Progenitor cell of endocrine pancreas (in vitro differentiated cells): ENCODE data around the gene GDF9. TPM values are rescaled to one million over a fixed set of nuclear protein-coding genes. Genes with fewer than 3 reads are reported as not detected.

Experiments used
- DNase-seq: peaks from one replicate; pipeline ENCODE4 v3.0.0; 2021; ENCODE audit warnings: low spot score; ENCODE audit not compliant: unreplicated experiment
- H3K27ac Mint-ChIP-seq: 2 replicates; pipeline ENCODE4 v1.8.0; 2021; ENCODE audit warnings: mild to moderate bottlenecking, moderate library complexity, mixed read lengths
- H3K27me3 Mint-ChIP-seq: 2 replicates; pipeline ENCODE4 v1.8.0; 2021; ENCODE audit warnings: mixed read lengths
- H3K36me3 Mint-ChIP-seq: 2 replicates; pipeline ENCODE4 v1.8.0; 2022; ENCODE audit warnings: mixed read lengths; ENCODE audit not compliant: insufficient read depth
- H3K4me1 Mint-ChIP-seq: 2 replicates; pipeline ENCODE4 v1.8.0; 2021; ENCODE audit warnings: low read depth, mixed read lengths
- H3K4me3 Mint-ChIP-seq: 2 replicates; pipeline ENCODE4 v1.8.0; 2021; ENCODE audit warnings: low read depth, mild to moderate bottlenecking, moderate library complexity, mixed read lengths
- H3K9me3 Mint-ChIP-seq: 2 replicates; pipeline ENCODE4 v1.8.0; 2021; ENCODE audit warnings: low read depth, mixed read lengths
- total RNA-seq: library from RNA; stranded (reverse); gene quantifications from 2 replicates; pipeline ENCODE4 v1.2.1, GENCODE V29; 2021
- TF ChIP-seq, protein P1 (sequence below): fragments of 200-600 bp; sonication (generic); IDR thresholded peaks from one replicate; pipeline ENCODE4 v1.5.0; 2021; ENCODE audit warnings: antibody characterized with exemption, mild to moderate bottlenecking; ENCODE audit not compliant: unreplicated experiment

GDF9 gene
- total RNA-seq, 1 donor from 2014 or later = 0.55 TPM

- no peak for DNase-seq
- no peaks in the 10 kb centered on the region for H3K9me3 Mint-ChIP-seq
- H3K27me3 Mint-ChIP-seq = peaks cover 42% of the 10 kb centered on the region
- H3K36me3 Mint-ChIP-seq = no peaks in the 10 kb centered on the region
- TF ChIP-seq, protein P1, sequence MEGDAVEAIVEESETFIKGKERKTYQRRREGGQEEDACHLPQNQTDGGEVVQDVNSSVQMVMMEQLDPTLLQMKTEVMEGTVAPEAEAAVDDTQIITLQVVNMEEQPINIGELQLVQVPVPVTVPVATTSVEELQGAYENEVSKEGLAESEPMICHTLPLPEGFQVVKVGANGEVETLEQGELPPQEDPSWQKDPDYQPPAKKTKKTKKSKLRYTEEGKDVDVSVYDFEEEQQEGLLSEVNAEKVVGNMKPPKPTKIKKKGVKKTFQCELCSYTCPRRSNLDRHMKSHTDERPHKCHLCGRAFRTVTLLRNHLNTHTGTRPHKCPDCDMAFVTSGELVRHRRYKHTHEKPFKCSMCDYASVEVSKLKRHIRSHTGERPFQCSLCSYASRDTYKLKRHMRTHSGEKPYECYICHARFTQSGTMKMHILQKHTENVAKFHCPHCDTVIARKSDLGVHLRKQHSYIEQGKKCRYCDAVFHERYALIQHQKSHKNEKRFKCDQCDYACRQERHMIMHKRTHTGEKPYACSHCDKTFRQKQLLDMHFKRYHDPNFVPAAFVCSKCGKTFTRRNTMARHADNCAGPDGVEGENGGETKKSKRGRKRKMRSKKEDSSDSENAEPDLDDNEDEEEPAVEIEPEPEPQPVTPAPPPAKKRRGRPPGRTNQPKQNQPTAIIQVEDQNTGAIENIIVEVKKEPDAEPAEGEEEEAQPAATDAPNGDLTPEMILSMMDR = no peak
- peak overlapping the region; percentile 95 for H3K27ac Mint-ChIP-seq
- H3K4me3 Mint-ChIP-seq = peak overlapping the region; percentile 78
- H3K4me1 Mint-ChIP-seq = peaks cover 7% of the 10 kb centered on the region
These were observed 35.0 kb downstream of the GDF9 start for GRCh38 chr5:132831095-132831860.

GRCh38 chr5:132830436-132831094 is 35.7 kb downstream of the GDF9 start, which contains the start of gene SHROOM1:
SHROOM1 (minus strand) TSS chr5:132830647; CDS start chr5:132826140, 4,507 bp downstream.
- DNase-seq = peak; percentile 54
- H3K4me1 Mint-ChIP-seq = peaks cover 7% of the 10 kb centered on the region
- H3K9me3 Mint-ChIP-seq = no peaks in the 10 kb centered on the region
- TF ChIP-seq, protein P1 = no peak
- H3K4me3 Mint-ChIP-seq = peak within 1 kb of the TSS; percentile 85
- H3K27me3 Mint-ChIP-seq = peaks cover 45% of the 10 kb centered on the region
- peak within 1 kb of the TSS; percentile 95 for H3K27ac Mint-ChIP-seq
- no peaks in the 10 kb centered on the region for H3K36me3 Mint-ChIP-seq

DNA sequence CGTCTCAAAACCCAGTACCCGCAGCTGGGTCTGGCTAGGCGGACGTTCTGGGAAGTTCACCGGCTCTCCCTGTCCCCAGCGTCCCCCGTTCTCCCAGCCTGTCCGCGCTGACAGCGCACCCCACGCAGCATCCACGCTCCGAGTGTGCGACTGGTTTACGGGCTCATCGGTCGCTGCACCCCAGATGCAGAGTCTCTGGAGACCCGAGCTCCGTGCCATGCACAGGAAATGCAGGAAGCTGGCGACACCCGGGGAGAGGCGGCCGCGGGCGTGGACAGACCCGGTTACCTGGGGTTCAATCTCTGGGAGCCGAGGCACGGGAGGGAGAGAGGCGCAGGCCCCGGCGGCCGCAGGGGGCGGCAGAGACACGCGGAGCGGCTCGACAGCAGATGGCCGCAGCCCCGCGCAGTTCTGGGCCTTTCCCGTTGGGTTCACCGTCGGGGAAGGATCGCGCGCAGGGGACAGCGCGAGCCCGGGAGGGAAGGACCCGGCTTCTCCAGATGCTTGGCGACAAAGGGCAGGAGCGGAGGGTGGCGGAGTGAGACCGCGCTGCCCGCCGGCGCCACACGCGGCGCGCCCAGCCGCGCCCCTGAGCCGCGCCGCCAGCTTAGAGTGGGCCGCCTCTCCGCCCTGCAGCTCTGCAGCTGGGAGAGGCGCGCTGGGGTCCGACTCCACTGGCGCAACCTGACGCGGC is 36.4 kb downstream of the GDF9 start:
- peak overlapping the region; percentile 93 for H3K27ac Mint-ChIP-seq

DNA sequence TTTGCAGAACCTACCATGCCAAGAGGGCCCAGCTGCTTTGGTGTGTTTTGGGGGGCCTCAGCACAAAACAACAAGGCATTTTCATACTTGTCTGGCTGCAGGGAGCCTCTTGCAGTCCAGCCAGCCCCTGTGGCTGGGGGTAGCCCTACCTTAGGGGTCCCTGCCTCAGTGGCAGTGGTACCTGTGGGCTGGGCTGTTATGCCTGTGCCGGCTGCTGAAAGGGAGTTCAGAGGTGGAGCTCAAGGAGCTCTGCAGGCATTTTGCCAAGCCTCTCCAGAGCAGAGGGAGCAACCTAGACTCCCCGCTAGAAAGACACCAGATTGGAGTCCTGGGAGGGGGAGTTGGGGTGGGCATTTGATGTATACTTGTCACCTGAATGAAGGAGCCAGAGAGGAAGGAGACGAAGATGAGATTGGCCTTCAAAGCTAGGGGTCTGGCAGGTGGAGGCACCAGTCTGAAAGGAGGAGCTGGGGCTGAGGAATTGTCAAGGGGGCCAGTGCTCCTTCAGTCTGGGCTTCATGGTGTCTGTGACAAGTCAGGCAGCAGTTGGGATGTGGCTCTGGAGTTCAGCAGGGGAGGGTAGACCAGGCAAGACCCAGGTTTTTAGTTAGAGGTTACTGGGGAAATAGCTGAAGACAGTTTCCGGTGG is 37.3 kb downstream of the GDF9 start:
- H3K4me1 Mint-ChIP-seq = peaks cover 7% of the 10 kb centered on the region
- H3K27ac Mint-ChIP-seq = peak overlapping the region; percentile 68
- peaks cover 45% of the 10 kb centered on the region for H3K27me3 Mint-ChIP-seq

More for the DNA sequence above, 36.4 kb downstream of the GDF9 start:
- DNase-seq = peak; percentile 72
- Mint-ChIP-seq H3K4me3 (peak overlapping the region; percentile 85), H3K4me1 (peaks cover 7% of the 10 kb centered on the region), H3K36me3 (no peaks in the 10 kb centered on the region), H3K27me3 (peaks cover 48% of the 10 kb centered on the region), H3K9me3 (no peaks in the 10 kb centered on the region)
- TF ChIP-seq, protein P1 = peak; percentile 87

More for the DNA sequence above, 37.3 kb downstream of the GDF9 start:
- no peaks in the 10 kb centered on the region for H3K9me3 Mint-ChIP-seq
- TF ChIP-seq, protein P1 = no peak
- H3K4me3 Mint-ChIP-seq = peak overlapping the region; percentile 85
- no peak for DNase-seq
- H3K36me3 Mint-ChIP-seq = no peaks in the 10 kb centered on the region
